GM10266 (cell line): ENCODE data around the gene DLX5.

Experiments used
- DNase-seq: peaks from one replicate; pipeline ENCODE4 v3.0.0; 2012; ENCODE audit errors: extremely low spot score
- TF ChIP-seq, protein P1 (sequence below): IDR thresholded peaks from 2 replicates; pipeline ENCODE4 v1.5.1; 2012; ENCODE audit warnings: mild to moderate bottlenecking, low read depth; ENCODE audit not compliant: control insufficient read depth, insufficient read depth; ENCODE audit errors: missing control alignments

DLX5 gene

GRCh38 chr7:96996958-96997511 is 27.6 kb downstream of the DLX5 start:
- TF ChIP-seq, protein P1, sequence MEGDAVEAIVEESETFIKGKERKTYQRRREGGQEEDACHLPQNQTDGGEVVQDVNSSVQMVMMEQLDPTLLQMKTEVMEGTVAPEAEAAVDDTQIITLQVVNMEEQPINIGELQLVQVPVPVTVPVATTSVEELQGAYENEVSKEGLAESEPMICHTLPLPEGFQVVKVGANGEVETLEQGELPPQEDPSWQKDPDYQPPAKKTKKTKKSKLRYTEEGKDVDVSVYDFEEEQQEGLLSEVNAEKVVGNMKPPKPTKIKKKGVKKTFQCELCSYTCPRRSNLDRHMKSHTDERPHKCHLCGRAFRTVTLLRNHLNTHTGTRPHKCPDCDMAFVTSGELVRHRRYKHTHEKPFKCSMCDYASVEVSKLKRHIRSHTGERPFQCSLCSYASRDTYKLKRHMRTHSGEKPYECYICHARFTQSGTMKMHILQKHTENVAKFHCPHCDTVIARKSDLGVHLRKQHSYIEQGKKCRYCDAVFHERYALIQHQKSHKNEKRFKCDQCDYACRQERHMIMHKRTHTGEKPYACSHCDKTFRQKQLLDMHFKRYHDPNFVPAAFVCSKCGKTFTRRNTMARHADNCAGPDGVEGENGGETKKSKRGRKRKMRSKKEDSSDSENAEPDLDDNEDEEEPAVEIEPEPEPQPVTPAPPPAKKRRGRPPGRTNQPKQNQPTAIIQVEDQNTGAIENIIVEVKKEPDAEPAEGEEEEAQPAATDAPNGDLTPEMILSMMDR = no peak
- no peak for DNase-seq

DNA sequence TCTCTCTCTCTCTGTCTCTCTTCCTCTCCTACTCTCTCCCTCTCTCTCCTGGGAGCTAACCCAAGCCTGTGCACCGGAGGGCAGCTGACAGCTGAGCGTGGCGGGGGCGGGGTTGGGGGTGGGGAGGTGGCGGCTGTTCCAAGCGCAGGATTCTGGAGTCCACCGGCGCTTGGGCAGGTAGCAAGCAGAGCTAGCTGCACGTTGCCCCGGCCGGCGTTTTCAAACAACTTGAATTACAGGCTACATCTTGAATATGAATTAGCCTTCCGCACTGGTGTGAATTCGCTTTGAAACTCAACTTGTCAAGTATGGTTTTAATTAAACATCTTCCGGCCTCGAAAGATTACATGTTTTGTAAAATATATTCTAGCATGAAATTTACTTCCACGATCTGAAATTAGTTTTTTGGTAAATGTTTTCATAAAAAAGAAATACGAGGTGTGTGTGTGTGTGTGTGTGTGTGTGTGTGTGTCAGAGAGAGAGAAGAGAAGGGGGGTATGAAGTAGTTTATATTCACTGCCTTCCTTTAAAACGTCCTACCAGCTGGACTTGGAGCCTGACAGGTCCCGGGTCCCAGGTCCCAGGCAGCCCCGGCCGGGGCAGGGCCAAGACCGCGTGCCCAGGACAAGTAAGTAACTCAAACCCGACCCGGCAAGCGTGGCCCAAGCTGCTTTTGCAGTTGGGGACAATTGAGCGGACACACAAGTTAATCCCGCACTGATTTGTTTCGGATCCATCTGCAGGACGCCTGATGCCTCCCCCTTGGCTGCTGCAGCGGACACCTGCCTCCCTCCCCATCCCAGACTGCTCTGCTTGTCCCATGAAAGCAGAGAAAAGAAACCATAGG is 28.3 kb downstream of the DLX5 start:
- DNase-seq = no peak
- TF ChIP-seq, protein P1 = no peak

GRCh38 chr7:96995406-96996110 is 29.1 kb downstream of the DLX5 start:
- TF ChIP-seq, protein P1 = no peak
- DNase-seq = peak; percentile 12

- TF ChIP-seq, protein P1 = no peak
- peak; percentile 15 for DNase-seq
These were observed 30.7 kb downstream of the DLX5 start for GRCh38 chr7:96993980-96994379.

DNA sequence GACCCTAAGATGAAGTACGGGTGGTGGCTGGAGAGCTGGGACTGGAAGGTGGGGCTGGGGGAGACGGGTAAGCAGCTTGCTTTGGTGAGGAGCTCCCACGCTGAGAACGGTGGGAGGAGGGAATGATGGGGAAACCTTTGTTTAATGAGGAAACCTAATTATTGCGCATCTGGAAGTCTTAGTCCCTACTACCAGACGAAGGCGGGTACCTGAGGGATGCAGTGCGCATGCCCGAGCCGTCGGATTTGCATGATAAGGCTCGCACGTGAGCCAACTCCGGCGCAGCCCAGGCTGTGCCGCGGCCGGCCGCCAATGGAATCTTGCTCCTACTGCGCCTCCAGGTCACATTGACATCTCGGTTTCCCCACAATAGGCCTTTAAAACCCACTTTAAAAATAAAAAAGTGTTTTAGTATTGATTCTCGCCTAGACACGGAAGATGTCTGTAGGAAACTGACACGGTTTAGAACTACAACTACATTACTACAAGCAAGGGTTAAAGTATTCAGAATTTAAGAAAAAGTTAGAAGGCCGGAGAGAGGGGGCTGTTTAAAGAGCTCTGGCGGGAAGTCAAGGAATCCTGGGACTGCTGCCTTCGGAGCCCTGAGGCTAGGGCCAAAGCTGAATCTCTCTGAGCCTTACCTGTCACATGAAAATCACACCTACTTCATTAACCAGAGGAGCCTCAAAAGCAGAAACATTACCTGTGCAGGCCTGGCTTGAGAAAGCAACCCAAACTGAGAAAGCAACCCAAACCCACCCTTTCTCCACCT is 31.4 kb downstream of the DLX5 start:
- TF ChIP-seq, protein P1 = no peak
- DNase-seq = peak; percentile 15

DNA sequence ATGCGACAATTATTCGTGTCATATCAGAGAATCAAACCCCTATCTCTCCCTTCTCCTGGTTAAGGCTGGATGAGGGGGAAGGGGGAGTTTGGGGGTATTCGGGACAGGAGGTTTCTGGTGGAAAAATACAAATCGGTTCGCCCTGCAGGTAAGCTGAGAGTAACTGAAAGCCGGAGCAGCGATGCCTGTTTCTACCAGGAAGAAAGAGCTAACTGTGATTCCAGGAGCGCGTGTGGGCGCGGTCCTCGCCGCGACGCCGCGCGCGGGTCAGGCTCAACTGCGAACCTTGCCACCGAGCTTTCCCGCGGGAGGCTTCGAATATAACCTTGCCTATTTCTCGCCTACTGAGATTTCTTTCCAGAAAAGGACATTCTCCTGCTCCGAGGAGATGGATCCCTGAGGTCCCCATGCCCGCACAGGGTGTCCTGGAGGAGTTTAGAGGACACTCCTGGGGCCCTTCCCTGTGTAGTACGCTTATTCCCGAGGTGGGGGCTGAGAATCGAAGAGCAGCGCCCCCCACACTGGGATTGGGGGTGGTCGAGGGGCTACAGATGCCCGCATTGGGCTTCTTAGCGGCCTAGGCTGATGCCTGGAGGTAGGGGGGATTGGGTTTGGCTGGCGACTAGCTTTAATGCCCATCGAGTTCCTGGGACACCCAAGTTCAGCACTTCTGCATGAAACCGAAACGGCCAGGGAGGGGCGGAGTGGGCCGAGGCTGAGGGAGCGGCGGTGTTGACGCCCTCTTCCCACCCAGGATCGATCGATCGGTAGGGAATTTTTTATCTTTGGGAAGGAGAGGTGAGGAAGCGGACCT is 32.2 kb downstream of the DLX5 start:
- TF ChIP-seq, protein P1 = no peak

More for the DNA sequence above, 32.2 kb downstream of the DLX5 start:
- peak; percentile 21 for DNase-seq
